Stimulated activated CD8-positive, alpha-beta memory T cell treated with anti-CD3 and anti-CD28 coated beads, Interleukin-7, amount 100 ng/mL, for 24 hours (primary cell): ENCODE data around the gene SEL1L2.

Experiments
- DNase-seq: peaks from one replicate; pipeline ENCODE4 v3.0.0-alpha.2; 2020; ENCODE audit warnings: low read depth

SEL1L2 gene

DNA sequence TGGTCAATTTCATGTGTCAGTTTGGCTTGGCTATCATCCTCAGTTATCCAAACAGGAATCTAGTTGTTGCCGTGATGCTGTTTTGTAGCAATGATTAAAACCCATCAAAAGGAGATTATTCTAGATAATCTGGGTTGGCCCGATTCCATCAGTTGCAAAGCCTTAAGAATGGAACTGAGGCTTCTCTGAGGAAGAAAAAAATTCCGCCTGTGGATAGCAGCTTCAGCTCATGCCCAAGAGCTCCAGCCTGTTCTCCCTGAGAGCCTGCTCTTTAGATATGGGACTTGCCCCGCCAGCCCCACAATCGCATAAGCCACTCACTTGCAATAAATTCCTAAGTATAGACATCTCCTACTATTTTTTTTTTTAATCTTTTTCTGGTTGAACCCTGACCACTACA, 61.5 kb downstream of the SEL1L2 start:
- no peak for DNase-seq

DNA sequence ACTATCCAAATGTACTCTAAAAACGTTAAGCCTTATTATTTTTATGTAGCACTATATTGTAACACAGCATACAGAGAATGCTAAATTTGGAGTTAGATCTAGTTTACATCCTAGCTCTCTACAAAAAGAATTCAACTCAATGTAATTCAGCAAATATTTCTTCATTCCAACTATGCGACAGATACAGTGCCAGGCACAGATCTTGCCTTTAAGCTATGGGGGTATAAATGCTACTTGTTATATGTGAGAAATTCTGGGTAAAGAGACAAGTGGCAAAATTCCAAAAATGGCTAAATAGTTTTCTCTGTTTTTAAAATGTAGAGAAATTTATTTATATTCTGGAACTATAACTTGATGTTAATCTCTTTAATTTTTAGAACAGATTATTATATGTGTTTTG, 63.2 kb downstream of the SEL1L2 start:
- no peak for DNase-seq

- DNase-seq: no peak
Measured at GRCh38 chr20:13922241-13922640, 68.2 kb downstream of the SEL1L2 start.

DNA sequence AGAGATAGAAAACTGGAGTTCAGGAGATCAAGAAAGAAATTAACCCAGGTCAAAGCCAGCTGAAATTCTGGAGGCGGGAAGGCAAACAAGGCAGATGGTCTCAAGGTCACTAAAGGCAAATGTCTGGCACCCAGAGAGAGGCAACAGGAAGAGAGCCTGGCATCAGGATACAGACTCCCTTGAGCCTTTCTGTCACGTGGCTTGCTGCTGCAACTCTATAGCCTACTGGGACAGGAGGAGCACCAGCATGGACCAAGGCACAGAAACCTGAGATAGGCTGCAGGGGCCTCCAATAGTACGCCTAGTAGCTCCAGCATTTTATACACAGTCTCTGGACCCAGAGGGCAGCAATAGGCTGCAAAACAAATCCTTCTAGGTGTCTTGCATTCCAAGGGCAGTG, 75.1 kb downstream of the SEL1L2 start:
- no peak for DNase-seq

DNA sequence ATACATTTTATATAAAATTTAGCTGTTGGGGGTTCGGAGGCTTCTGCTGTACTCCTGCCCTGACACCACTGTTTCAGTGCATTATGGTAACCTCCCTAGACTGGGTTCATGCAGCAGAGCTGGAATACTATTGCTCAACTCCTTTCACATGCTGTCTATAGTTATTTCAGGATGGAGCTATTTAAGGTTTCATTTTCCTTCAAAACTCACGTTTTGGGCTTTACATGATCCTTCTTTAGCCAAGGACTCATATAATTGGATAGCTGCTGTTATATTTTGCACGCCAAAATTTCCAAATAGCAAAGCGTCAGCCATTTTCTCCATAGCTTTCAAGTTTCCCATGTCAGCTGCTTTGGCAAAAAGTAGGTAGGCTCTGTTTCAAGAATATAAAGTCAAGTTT, 76.8 kb downstream of the SEL1L2 start:
- no peak for DNase-seq

GRCh38 chr20:13913131-13913530, 77.3 kb downstream of the SEL1L2 start:
- no peak for DNase-seq

GRCh38 chr20:13910492-13910891, 79.9 kb downstream of the SEL1L2 start:
- DNase-seq: no peak

DNA sequence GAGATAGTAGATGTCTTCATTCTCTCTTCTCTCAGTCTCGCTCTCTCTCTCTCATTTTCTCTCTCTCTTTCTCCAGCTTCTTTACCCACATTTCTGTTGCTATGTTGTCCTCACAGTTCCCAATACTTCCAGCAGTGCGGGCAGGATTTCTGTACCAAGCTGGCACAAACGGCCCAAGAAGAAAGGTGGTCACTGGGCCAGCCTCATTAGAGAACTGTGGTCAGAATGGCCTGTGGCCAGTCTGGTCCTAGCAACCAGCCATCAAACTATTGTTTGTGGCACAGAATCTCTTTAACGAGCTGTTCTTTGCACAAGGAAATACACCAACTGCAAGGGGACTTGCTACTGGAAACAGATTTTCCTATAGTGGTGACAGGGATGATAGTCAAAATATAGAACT, 81.3 kb downstream of the SEL1L2 start:
- no peak for DNase-seq

DNA sequence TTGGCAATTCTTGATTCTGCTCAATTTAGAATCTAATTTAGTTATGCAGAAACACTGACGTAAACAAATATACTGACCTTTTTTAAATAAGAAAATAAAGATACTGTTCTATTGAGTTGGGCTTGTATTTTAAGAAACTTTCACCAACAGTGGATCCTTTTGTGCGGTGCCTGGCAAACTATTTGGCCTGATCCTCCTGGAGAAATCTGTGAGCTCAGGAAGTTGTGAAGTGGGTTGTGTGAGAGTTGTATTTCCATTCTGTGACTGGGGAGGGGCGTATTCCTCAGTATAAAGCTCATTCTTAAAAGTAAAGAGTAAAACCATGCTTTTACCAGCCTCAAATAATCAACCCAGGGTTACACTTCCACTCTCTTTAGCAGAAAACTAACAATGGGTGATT, 85.6 kb downstream of the SEL1L2 start:
- DNase-seq: no peak

GRCh38 chr20:13900496-13900895, 89.9 kb downstream of the SEL1L2 start:
- DNase-seq: no peak

- DNase-seq: no peak
Measured at GRCh38 chr20:13898012-13898612, 92.3 kb downstream of the SEL1L2 start.

DNA sequence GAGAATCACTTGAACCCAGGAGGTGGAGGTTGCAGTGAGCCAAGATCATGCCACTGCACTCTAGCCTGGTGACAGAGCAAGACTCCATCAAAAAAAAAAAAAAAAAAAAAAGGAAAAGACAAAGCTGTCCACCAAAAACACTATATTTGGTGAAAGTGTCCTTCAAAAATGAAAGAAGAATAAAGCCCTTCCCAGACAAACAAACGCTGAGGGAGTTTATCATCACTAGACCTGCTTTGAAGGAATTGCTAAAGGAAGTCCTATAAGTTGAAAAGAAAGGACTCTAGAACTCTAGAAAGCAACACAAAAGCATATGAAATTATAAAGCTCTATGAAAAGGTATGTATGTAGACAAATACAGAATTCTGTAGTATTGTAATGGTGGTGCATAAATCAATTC, 98.8 kb downstream of the SEL1L2 start:
- no peak for DNase-seq

- DNase-seq: no peak
Measured at GRCh38 chr20:13884803-13885202, 105.6 kb downstream of the SEL1L2 start.

- no peak for DNase-seq
Measured at GRCh38 chr20:13883425-13883824, 107.0 kb downstream of the SEL1L2 start.

DNA sequence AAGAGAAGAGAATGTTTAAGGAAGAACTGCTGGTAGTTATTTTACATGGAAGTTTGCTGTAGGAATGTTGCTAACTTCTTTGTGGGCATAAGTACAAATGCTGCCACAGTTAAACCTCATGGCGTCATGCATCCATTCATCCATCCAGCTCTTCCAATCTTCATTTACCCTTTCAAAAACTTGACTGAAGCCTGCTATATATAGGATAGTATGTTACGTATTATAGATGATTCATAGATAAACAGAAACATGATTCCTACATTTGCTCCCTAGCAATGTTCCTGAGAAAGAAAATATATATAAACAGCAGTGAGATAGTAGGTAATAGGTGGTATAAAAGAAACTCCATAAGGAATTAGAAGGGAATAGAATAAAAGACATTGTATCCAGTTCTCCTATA, 111.8 kb downstream of the SEL1L2 start:
- no peak for DNase-seq

GRCh38 chr20:13877793-13878192, 112.6 kb downstream of the SEL1L2 start:
- DNase-seq: no peak

DNA sequence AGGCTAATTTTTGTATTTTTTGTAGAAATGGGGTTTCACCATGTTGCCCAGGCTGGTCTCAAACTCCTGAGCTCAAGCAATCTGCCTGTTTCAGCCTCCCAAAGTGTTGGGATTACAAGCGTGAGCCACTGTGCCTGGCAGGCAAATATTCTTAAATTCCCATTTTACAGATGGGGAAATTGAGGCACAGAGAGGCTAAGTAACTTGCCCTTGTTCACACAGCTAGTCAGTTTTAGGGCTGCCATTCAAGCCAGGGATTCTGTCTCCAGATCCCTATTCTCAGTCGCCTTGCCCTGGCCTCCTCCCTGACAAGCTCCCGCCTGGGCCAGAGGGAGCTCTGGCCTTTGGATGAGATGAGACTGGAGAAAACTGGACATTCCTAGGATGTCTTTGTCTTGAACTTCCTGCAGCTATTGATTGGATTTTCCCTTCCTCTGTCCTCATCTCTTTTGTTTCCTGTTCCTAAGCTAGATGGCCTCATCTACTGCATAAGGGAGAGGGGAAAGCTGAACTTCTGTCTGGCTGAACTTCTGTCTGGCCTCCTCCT, 115.1 kb downstream of the SEL1L2 start:
- DNase-seq: no peak

DNA sequence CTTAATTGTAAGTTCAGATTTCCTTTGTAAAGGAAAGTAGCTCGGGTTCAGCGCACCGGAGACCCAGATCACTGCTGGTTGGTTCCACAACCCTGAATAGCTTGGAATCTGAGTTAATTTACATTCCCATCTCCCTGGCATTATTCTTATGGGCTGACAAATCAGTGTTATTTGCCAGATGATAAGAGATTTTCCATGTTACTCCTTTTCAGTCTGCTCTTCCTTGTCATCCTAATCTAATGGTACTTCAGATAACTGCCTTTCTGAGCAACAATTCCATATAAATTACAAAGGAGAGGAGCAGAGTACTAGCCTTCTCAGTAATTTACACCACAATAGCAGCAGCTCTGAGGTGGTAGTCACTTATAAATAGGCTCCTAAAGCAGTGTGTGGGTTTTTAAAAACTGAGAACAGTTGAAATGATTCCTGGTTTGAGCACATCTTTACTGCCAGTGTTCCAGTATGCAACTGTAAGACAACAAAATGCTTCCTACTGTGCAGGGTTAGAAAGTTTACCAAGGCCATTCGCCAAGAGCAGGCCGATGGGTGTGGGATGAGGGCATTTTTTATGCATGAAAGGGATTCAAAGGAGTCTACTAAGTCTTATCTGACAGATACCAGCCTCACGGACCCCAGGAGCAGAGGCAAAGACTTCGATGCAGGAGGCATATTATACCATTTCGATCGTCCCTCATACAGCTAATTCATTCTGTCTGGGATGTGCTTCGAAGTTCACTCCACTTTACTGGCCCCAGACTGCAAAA, 115.8 kb downstream of the SEL1L2 start:
- DNase-seq: no peak

DNA sequence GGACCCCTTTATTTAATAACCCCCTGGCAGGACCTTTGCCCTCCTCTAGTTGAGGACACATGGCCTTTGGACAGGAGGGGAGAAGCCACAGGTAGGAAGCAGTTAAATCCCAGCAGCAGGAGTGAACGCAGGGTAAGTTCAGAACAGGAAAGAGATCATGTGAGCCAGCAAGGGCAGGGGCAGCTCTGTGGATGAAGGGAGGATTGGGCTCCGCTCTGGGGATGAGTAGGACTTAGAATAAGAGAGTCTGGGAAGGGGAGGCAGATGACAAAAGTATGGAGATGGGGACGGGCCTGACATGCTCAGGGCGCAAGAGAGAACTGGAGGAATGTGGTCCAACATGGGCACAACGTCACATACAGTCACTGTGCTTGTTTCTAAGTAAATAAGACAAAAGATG, 116.6 kb downstream of the SEL1L2 start:
- no peak for DNase-seq

- DNase-seq: no peak
Measured at GRCh38 chr20:13870170-13870748, 120.2 kb downstream of the SEL1L2 start.

DNA sequence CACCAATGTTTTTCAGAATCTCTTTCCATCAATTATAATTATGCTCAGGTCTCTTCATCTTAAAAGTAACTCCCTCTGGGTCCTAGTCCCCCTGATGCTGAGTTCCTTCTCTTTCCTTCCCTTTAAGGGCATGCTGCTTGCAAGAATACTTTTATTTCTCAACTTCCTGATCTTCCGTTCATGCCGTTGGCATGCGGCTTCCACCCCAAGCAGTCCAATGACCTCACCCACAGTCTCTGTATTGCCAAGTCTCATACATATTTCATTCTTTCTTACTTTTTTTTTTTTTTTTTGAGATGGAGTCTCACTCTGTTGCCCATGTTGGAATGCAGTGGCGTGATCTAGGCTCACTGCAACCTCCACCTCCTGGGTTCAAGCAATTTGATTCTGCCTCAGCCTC, 122.1 kb downstream of the SEL1L2 start:
- no peak for DNase-seq

DNA sequence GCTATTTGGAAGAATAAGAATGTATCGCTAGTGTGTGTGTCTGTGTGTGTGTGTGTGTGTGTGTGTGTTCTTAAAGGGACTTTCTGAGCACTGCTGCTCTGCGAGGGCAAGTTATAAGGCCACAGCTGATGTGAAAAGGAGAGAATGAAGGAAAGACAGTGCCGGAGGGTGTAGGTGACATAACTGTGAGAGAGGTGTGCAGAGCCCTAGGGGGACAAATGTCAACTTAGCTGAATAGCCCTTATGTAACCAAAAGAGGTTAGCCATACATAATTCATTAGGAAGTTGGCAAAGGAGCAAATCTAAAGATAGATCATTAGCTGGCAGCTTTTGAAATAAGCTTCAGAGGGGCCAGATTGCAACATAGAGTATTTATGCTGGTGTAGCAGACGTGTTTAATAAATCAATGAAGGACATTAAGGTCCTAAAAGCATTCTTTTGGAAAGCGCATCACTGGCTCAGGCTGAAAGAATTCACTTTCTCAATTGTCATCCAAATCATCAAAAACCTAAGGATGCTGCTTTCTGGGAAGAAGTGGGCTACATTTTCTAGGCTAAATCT, 124.5 kb downstream of the SEL1L2 start:
- DNase-seq: no peak

DNA sequence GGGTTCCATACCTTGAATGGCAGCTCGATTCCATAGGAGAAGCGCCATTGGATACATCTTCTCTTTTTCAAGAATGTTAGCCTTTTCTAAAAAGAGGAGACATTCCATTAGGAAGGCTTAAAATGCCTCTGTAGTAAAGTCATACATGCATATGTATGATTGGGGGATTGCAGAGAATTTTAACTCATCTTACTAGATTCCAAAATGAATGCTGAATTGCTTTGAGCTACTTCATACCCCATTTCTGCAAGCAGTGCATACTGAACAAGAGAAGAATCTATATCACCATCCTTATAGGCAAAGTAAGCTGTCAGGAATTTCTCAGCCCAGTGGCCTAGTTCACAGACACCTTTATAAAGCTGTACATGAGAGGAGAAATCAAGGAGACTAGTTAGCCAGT, 125.3 kb downstream of the SEL1L2 start:
- no peak for DNase-seq
